B cell (primary cell): ENCODE data around the gene HES4. TPM values are rescaled to one million over a fixed set of nuclear protein-coding genes. Genes with fewer than 3 reads are reported as not detected.
A peak's percentile ranks its signal among the peaks of the same experiment; 100 is the strongest.

ENCODE experiments used
- ATAC-seq: fragments of 200-7000 bp; cut with Tn5 transposase; one replicate; pipeline ENCODE4 v1.10.0; 2021; ENCODE audit warnings: low read depth, mild to moderate bottlenecking, moderate number of reproducible peaks, moderate library complexity
- CTCF ChIA-PET: fragments of 350-600 bp; sonication (Branson Sonifier 250); formaldehyde crosslinking; loops from one replicate; lab custom pipeline; 2021; ENCODE audit warnings: antibody characterized with exemption, inconsistent platforms; lab: Charles Lee
- POLR2A ChIA-PET: fragments of 350-600 bp; sonication (Branson Sonifier 250); formaldehyde crosslinking; loops from one replicate; lab custom pipeline; 2021; ENCODE audit warnings: antibody characterized with exemption; lab: Charles Lee
- DNase-seq: peaks from one replicate; pipeline ENCODE4 v3.0.0; 2013
- H2AFZ ChIP-seq: 2 replicates; pipeline ENCODE4 v1.6.1; 2012; ENCODE audit warnings: mild to moderate bottlenecking, low read depth, low read length; ENCODE audit not compliant: insufficient read depth, poor library complexity, severe bottlenecking
- H3K27ac ChIP-seq, 2 donors: 1 replicate in 1 of 2; 2 replicates in 1 of 2; pipeline ENCODE4 v1.5.1; 2012 to 2013; ENCODE audit warnings: low read length in 2 of 2, mild to moderate bottlenecking in 2 of 2, moderate library complexity in 1 of 2
- H3K27me3 ChIP-seq, 4 experiments: fragments of 200-600 bp in 1 of 4; sonication (generic) in 1 of 4; replicated peaks in 1 of 4; 1 replicate in 2 of 4; 2 replicates in 2 of 4; pipeline versions ENCODE4 v1.6.1 to v1.7.0; 2013 to 2016; ENCODE audit warnings: low read length in 3 of 4, mild to moderate bottlenecking in 2 of 4, mixed read lengths in 1 of 4, moderate library complexity in 1 of 4; ENCODE audit not compliant: insufficient read depth in 4 of 4, control insufficient read depth in 3 of 4; ENCODE audit errors: control extremely low read depth in 1 of 4
- H3K36me3 ChIP-seq, 2 experiments: replicated peaks in 1 of 2; 1 replicate in 1 of 2; 2 replicates in 1 of 2; pipeline versions ENCODE4 v1.6.1 to v1.7.1; 2013; ENCODE audit warnings: low read length in 1 of 2; ENCODE audit not compliant: insufficient read depth in 2 of 2, control insufficient read depth in 1 of 2; ENCODE audit errors: control extremely low read depth in 1 of 2, extremely low read depth in 1 of 2
- H3K4me1 ChIP-seq, 2 donors: fragments of 200-600 bp in 1 of 2; sonication (generic) in 1 of 2; 1 replicate in 1 of 2; 2 replicates in 1 of 2; pipeline versions ENCODE4 v1.5.1 to v1.6.1; 2013 to 2017; ENCODE audit warnings: low read length in 2 of 2; ENCODE audit not compliant: control insufficient read depth in 2 of 2, insufficient read depth in 2 of 2
- H3K4me2 ChIP-seq: replicated peaks from 2 replicates; pipeline ENCODE3; 2012; ENCODE audit warnings: mild to moderate bottlenecking, low read depth, low read length; ENCODE audit not compliant: poor library complexity, severe bottlenecking
- H3K4me3 ChIP-seq, 5 experiments: fragments of 200-600 bp in 1 of 5; sonication (generic) in 1 of 5; 1 replicate in 3 of 5; 2 replicates in 2 of 5; pipeline versions ENCODE4 v1.5.1 to v1.7.0; 2011 to 2016; ENCODE audit warnings: low read length in 4 of 5, mild to moderate bottlenecking in 4 of 5, low read depth in 2 of 5, control low read depth in 1 of 5, moderate library complexity in 1 of 5; ENCODE audit not compliant: insufficient read depth in 1 of 5; ENCODE audit errors: control extremely low read depth in 1 of 5, extremely low read depth in 1 of 5
- H3K79me2 ChIP-seq: fragments of 200-600 bp; sonication (generic); one replicate; pipeline ENCODE4 v1.6.0; 2016; ENCODE audit warnings: low read length; ENCODE audit not compliant: control insufficient read depth, insufficient read depth
- H3K9ac ChIP-seq: fragments of 200-600 bp; sonication (generic); 2 replicates; pipeline ENCODE4 v1.6.1; 2017; ENCODE audit warnings: mild to moderate bottlenecking, low read length, moderate library complexity
- H3K9me3 ChIP-seq, 3 donors: one replicate each; pipeline versions ENCODE4 v1.6.1 to v1.7.1; 2013; ENCODE audit warnings: low read length in 2 of 3; ENCODE audit not compliant: control insufficient read depth in 2 of 3, insufficient read depth in 1 of 3; ENCODE audit errors: control extremely low read depth in 1 of 3
- H4K20me1 ChIP-seq: 2 replicates; pipeline ENCODE4 v1.6.0; 2012; ENCODE audit warnings: mild to moderate bottlenecking, low read length; ENCODE audit not compliant: insufficient read depth, control insufficient read depth, poor library complexity, severe bottlenecking
- H3K27ac Mint-ChIP-seq: one replicate; pipeline ENCODE4 v1.8.0; 2021; ENCODE audit warnings: mixed read lengths
- H3K27me3 Mint-ChIP-seq: one replicate; pipeline ENCODE4 v1.8.0; 2021; ENCODE audit warnings: mixed read lengths
- H3K4me1 Mint-ChIP-seq: one replicate; pipeline ENCODE4 v1.8.0; 2021; ENCODE audit warnings: mixed read lengths
- H3K4me3 Mint-ChIP-seq: one replicate; pipeline ENCODE4 v1.8.0; 2021; ENCODE audit warnings: mixed read lengths
- H3K9me3 Mint-ChIP-seq: one replicate; pipeline ENCODE4 v1.8.0; 2022; ENCODE audit warnings: mixed read lengths; ENCODE audit not compliant: insufficient read depth
- EZH2 ChIP-seq: IDR thresholded peaks from 2 replicates; pipeline ENCODE4 v1.6.1; 2012; ENCODE audit warnings: borderline replicate concordance, low read depth, mild to moderate bottlenecking, moderate library complexity, low read length; ENCODE audit not compliant: insufficient read depth, poor library complexity, severe bottlenecking
- WGBS: methylation state at CpG from one replicate; pipeline ENCODE4 v1.1.5; 2013; ENCODE audit warnings: missing lambda C conversion rate; ENCODE audit not compliant: insufficient coverage; 5-methylcytosine and 5-hydroxymethylcytosine counted together
- intact Hi-C: fragments of 100-400 bp; cut with micrococcal nuclease; formaldehyde crosslinking; loops from one replicate; pipeline ENCODE4 v1.10.0; 2022
- polyA plus RNA-seq: library from polyadenylated mRNA; depleted of rRNA; stranded (reverse); fragments of >200 nt; gene quantifications from 2 replicates; pipeline ENCODE4 v1.2.3, GENCODE V29; 2012
- total RNA-seq, 2 donors: library from RNA; stranded (reverse); fragments of 120-200 nt in 1 of 2; gene quantifications; 1 replicate in 1 of 2; 2 replicates in 1 of 2; pipeline versions ENCODE4 v1.2.3 to v1.2.4, GENCODE V29; 2013 to 2022
- TF ChIP-seq, protein P1 (sequence below): fragments of 200-600 bp; IDR thresholded peaks from one replicate; pipeline ENCODE4 v1.8.0; 2022; ENCODE audit warnings: antibody characterized with exemption, mild to moderate bottlenecking

HES4 gene
- total and polyA plus RNA-seq, 2 donors (not counting 1 experiment from before 2014, with no cell fraction given) = 3.2 to 4.5 TPM

DNA sequence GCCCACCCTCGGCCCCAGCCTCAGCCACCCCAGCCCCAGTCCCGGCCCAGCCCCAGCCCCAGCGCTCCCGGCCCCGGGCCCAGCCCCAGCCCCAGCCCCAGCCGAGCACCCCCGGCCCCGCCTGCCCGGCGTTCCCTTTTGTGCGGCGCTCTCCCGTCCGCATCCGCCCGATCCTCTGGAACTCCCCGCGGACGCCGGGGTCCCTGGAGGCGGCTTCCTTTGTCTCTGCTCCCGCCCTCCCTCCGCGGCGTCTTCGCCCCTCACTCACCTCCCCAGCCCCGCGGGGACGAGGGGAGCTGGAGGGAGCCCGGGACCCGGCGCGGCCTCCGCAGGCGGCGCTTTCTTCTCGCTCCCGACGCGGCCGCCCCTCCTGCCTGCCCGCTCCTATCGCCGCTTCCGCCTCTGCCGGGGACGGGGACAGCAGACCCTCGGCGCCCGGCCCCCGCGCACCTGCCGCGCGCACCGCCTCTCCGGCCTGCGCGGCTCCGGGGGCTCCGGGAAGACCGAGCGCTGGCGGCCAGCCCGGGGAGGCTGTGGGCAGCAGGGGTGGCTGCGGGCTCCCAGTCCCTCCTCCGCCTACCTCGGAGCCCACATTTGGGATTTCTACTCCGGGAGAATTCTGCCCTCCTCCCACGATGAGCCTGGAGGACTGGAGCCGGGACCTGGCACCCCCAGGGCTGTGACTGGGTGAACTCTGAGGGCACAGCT lies 34.0 kb upstream of the HES4 start:
- ChIA-PET CTCF (interaction anchor here (0.8 to 5.0 kb wide), 16 partner anchors 10 to 338 kb away, joined by 3 to 28 read pairs (median 8); partner anchors contain the start of gene ISG15), POLR2A (interaction anchor here (0.7 to 2.3 kb wide), 3 partner anchors 30 to 292 kb away, joined by 5 to 27 read pairs (median 11); no protein-coding TSS in a partner anchor)
- Histone ChIP-seq H3K9me3 (peaks cover 0 to 3% (median 0%) of the 10 kb centered on the region in 3 donors), H3K4me1 (peaks cover 37 to 38% of the 10 kb centered on the region in 2 donors), H3K27me3 (peaks cover 0 to 40% (median 7%) of the 10 kb centered on the region in 4 experiments), H3K36me3 (peaks cover 0 to 2% of the 10 kb centered on the region in 2 experiments), H4K20me1 (no peaks in the 10 kb centered on the region), H3K4me2 (peak overlapping the region; percentile 88), H3K79me2 (no peaks in the 10 kb centered on the region), H3K9ac (peak overlapping the region; percentile 52), H3K27ac (no peak overlapping the region), H3K4me3 (peak overlapping the region in 4 of 5 experiments; percentile 17 to 48 (median 40)), H2AFZ (peak overlapping the region; percentile 50)
- H3K4me1 Mint-ChIP-seq = peaks cover 31% of the 10 kb centered on the region
- H3K9me3 Mint-ChIP-seq = no peaks in the 10 kb centered on the region
- peak overlapping the region; percentile 78 for H3K4me3 Mint-ChIP-seq
- intact Hi-C loops = loop anchor here (1.0 to 10.0 kb wide), 9 partner anchors 15 to 338 kb away; partner anchors contain the start of genes ACAP3, B3GALT6, C1orf159 and PUSL1
- ATAC-seq = no peak
- peaks cover 16% of the 10 kb centered on the region for H3K27me3 Mint-ChIP-seq
- no peak overlapping the region for H3K27ac Mint-ChIP-seq
- TF ChIP-seq EZH2 = peak; percentile 86
- TF ChIP-seq, protein P1, sequence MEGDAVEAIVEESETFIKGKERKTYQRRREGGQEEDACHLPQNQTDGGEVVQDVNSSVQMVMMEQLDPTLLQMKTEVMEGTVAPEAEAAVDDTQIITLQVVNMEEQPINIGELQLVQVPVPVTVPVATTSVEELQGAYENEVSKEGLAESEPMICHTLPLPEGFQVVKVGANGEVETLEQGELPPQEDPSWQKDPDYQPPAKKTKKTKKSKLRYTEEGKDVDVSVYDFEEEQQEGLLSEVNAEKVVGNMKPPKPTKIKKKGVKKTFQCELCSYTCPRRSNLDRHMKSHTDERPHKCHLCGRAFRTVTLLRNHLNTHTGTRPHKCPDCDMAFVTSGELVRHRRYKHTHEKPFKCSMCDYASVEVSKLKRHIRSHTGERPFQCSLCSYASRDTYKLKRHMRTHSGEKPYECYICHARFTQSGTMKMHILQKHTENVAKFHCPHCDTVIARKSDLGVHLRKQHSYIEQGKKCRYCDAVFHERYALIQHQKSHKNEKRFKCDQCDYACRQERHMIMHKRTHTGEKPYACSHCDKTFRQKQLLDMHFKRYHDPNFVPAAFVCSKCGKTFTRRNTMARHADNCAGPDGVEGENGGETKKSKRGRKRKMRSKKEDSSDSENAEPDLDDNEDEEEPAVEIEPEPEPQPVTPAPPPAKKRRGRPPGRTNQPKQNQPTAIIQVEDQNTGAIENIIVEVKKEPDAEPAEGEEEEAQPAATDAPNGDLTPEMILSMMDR = no peak
- peak; percentile 62 for DNase-seq
- WGBS = 2% methylated on average over 66 of the region's 71 CpGs
